Psoas muscle (tissue), 8 donors: ENCODE data around the gene TIMM29. TPM values are rescaled to one million over a fixed set of nuclear protein-coding genes. Genes with fewer than 3 reads are reported as not detected.

Source experiments
- ATAC-seq, 4 donors: fragments of 200-7000 bp; cut with Tn5 transposase; one replicate each; pipeline ENCODE4 v1.9.1; 2020; ENCODE audit warnings: moderate library complexity in 3 of 4, mild to moderate bottlenecking in 2 of 4
- DNase-seq, 2 donors: peaks; one replicate each; pipeline ENCODE4 v3.0.0-alpha.2; 2020
- H3K27ac ChIP-seq: fragments of 200-600 bp; one replicate; pipeline ENCODE4 v1.8.0; 2022
- H3K27me3 ChIP-seq, 3 donors: fragments of 200-600 bp in 1 of 3; one replicate each; pipeline versions ENCODE4 v1.6.1 to v1.8.0; 2013 to 2022; ENCODE audit warnings: low read length in 2 of 3, mild to moderate bottlenecking in 2 of 3, moderate library complexity in 1 of 3; ENCODE audit not compliant: insufficient read depth in 3 of 3
- H3K36me3 ChIP-seq, 2 donors: fragments of 200-600 bp in 1 of 2; one replicate each; pipeline versions ENCODE4 v1.6.1 to v1.8.0; 2013 to 2022; ENCODE audit warnings: low read depth in 1 of 2, mild to moderate bottlenecking in 1 of 2, moderate library complexity in 1 of 2; ENCODE audit not compliant: insufficient read depth in 1 of 2
- H3K4me1 ChIP-seq: fragments of 200-600 bp; one replicate; pipeline ENCODE4 v1.8.0; 2022
- H3K4me3 ChIP-seq: fragments of 200-600 bp; one replicate; pipeline ENCODE4 v1.8.0; 2022; ENCODE audit warnings: mild to moderate bottlenecking
- H3K9me3 ChIP-seq: fragments of 200-600 bp; one replicate; pipeline ENCODE4 v1.8.0; 2022
- WGBS, 3 donors: extraction: QIAGEN DNeasy Blood & Tissue Kit; methylation state at CpG; one replicate each; pipeline versions ENCODE4 v1.1.6 to v1.1.7; 2013; 5-methylcytosine and 5-hydroxymethylcytosine counted together
- intact Hi-C, 2 donors: fragments of 100-400 bp; cut with DNase I; formaldehyde crosslinking; loops; one replicate each; pipeline versions ENCODE4 v1.11.0 to v1.14.2; 2022
- polyA plus RNA-seq, 3 donors: library from polyadenylated mRNA; stranded (reverse); fragments of 200-250 nt; gene quantifications; one replicate each; pipeline ENCODE4 v1.2.3, GENCODE V29; 2013
- total RNA-seq, 4 donors: library from RNA; stranded (reverse); fragmentation: NEBNext Ultra II Directional in 2 of 4; extraction: Animal tissue kit (Norgen Biotek cat#: 25700) in 2 of 4; gene quantifications; one replicate each; pipeline versions ENCODE4 v1.2.1 to v1.2.4, GENCODE V29; 2021 to 2023
- TF ChIP-seq, protein P1 (sequence below): fragments of 200-600 bp; IDR thresholded peaks from one replicate; pipeline ENCODE4 v1.8.0; 2022; ENCODE audit warnings: antibody characterized with exemption
- donor health status: healthy with polysubstance abuse.
- donor health status: DM: no; HTN: no; CAD: no; lungs with moderate emphysema.
- donor health status: Bipolar disorder and iron deficiency.
- donor health status: healthy.
- donor health status: DM: yes; HTN: yes; CAD: no.
- donor health status: DM: no; HTN: no; CAD: no.
- donor health status: DM: no; HTN: no; CAD: no.
- donor health status: DM: yes; HTN: yes; CAD: no.

The TIMM29 gene
- total and polyA plus RNA-seq, 7 donors, result 12.9 to 29.0 (median 18.3) TPM

DNA sequence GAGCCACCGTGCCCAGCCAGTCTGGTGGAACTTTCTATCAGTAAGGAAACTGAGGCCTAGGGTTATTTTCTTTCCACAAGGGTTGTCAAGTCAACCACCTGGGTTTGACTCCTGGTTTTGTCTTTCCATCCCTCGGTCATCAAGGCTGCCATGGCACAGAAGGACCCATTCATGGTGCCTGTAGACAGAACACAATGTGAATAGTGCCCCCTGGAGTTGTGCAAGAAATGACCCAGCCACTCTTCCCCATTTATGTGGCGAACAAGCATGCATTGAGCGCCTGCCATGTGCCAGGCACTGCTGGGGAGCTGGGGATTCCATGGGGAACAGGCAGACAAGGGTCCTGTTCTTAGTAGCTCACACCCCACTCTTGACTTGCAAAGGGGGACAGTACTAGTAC is 36.3 kb downstream of the TIMM29 start:
- 81 to 93% (median 85%) methylated on average over 4 of the region's 4 CpGs for WGBS, 3 donors
- DNase-seq (no peak), ATAC-seq (no peak)
- intact Hi-C loops, result no loop called here
- no peaks in the 10 kb centered on the region for H3K27me3 ChIP-seq
- H3K9me3 ChIP-seq, result no peaks in the 10 kb centered on the region
- H3K4me1 ChIP-seq, result peaks cover 35% of the 10 kb centered on the region
- H3K4me3 ChIP-seq, result no peak overlapping the region
- no peaks in the 10 kb centered on the region for H3K36me3 ChIP-seq
- H3K27ac ChIP-seq, result peak overlapping the region; percentile 9
- TF ChIP-seq, protein P1, sequence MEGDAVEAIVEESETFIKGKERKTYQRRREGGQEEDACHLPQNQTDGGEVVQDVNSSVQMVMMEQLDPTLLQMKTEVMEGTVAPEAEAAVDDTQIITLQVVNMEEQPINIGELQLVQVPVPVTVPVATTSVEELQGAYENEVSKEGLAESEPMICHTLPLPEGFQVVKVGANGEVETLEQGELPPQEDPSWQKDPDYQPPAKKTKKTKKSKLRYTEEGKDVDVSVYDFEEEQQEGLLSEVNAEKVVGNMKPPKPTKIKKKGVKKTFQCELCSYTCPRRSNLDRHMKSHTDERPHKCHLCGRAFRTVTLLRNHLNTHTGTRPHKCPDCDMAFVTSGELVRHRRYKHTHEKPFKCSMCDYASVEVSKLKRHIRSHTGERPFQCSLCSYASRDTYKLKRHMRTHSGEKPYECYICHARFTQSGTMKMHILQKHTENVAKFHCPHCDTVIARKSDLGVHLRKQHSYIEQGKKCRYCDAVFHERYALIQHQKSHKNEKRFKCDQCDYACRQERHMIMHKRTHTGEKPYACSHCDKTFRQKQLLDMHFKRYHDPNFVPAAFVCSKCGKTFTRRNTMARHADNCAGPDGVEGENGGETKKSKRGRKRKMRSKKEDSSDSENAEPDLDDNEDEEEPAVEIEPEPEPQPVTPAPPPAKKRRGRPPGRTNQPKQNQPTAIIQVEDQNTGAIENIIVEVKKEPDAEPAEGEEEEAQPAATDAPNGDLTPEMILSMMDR, result no peak

- Histone ChIP-seq H3K27me3 (no peaks in the 10 kb centered on the region), H3K36me3 (no peaks in the 10 kb centered on the region), H3K9me3 (no peaks in the 10 kb centered on the region), H3K27ac (peak overlapping the region; percentile 9), H3K4me3 (no peak overlapping the region), H3K4me1 (peaks cover 34% of the 10 kb centered on the region)
- no peak for ATAC-seq
- TF ChIP-seq, protein P1, result no peak
- DNase-seq, result no peak
- intact Hi-C loops, result no loop called here
- WGBS, 3 donors, result 52 to 65% (median 53%) methylated on average over 6 of the region's 6 CpGs
Measured at GRCh38 chr19:10965398-10965797, 36.8 kb downstream of the TIMM29 start.

DNA sequence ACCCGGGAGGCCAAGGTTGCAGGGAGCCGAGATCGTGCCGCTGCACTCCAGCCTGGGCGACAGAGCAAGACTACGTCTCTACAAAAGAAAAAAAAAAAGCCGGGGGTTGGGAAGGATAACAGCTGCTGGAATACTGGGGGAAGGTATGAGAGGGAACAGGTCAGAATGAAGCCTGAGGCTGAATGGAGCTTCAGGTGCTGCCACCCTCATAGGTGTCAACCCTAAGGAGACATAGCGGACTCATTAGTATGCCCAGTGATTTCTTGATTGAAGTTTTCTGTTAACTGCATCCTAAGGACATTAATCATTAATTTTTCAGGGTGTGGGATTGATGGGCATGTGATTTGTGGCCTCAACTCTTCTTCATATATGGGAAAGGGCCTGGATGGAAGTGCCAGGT is 38.2 kb downstream of the TIMM29 start:
- Histone ChIP-seq H3K36me3 (no peaks in the 10 kb centered on the region), H3K4me1 (peaks cover 32% of the 10 kb centered on the region), H3K27me3 (no peaks in the 10 kb centered on the region), H3K9me3 (no peaks in the 10 kb centered on the region), H3K27ac (no peak overlapping the region), H3K4me3 (no peak overlapping the region)
- TF ChIP-seq, protein P1, result no peak
- no peak for DNase-seq
- intact Hi-C loops, result no loop called here
- no peak for ATAC-seq
- WGBS, 3 donors, result 81 to 91% (median 84%) methylated on average over 8 of the region's 8 CpGs

- ATAC-seq, result no peak
- no peak for DNase-seq
Measured at GRCh38 chr19:10968527-10969135, 40.0 kb downstream of the TIMM29 start.

More at GRCh38 chr19:10968527-10969135, 40.0 kb downstream of the TIMM29 start:
- H3K27ac ChIP-seq, result peak overlapping the region; percentile 5
- intact Hi-C loops, result no loop called here
- H3K9me3 ChIP-seq, result no peaks in the 10 kb centered on the region
- H3K4me1 ChIP-seq, result peaks cover 20% of the 10 kb centered on the region
- TF ChIP-seq, protein P1, result no peak
- H3K36me3 ChIP-seq, result no peaks in the 10 kb centered on the region
- no peak overlapping the region for H3K4me3 ChIP-seq
- 55 to 62% (median 57%) methylated on average over 10 of the region's 10 CpGs for WGBS, 3 donors
- H3K27me3 ChIP-seq, result no peaks in the 10 kb centered on the region
